ENCODE results near the gene SPATA13.

The SPATA13 gene

DNA sequence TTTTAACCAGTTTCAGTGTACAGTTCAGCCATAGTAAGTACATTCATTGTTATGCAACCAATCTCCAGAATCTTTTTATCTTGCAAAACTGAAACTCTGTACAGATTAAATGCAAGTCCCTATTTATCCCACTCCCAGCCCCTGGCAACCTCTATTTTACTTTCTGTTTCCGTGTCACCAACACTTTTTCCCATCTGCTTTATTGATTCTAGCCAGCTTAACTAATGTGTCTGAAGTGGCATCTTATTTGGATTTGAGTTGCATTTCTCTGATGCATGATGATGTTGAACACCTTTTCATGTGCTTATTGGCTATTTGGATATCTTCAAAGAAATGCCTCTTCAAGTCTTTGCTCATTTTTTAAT, 18.9 kb downstream of the SPATA13 start:
- no peak for TF ChIP-seq TAF1 (IDR thresholded peaks at IDR 0.05; ENCODE audit: borderline replicate concordance, insufficient read depth, low read length)
- TF ChIP-seq, protein P1, sequence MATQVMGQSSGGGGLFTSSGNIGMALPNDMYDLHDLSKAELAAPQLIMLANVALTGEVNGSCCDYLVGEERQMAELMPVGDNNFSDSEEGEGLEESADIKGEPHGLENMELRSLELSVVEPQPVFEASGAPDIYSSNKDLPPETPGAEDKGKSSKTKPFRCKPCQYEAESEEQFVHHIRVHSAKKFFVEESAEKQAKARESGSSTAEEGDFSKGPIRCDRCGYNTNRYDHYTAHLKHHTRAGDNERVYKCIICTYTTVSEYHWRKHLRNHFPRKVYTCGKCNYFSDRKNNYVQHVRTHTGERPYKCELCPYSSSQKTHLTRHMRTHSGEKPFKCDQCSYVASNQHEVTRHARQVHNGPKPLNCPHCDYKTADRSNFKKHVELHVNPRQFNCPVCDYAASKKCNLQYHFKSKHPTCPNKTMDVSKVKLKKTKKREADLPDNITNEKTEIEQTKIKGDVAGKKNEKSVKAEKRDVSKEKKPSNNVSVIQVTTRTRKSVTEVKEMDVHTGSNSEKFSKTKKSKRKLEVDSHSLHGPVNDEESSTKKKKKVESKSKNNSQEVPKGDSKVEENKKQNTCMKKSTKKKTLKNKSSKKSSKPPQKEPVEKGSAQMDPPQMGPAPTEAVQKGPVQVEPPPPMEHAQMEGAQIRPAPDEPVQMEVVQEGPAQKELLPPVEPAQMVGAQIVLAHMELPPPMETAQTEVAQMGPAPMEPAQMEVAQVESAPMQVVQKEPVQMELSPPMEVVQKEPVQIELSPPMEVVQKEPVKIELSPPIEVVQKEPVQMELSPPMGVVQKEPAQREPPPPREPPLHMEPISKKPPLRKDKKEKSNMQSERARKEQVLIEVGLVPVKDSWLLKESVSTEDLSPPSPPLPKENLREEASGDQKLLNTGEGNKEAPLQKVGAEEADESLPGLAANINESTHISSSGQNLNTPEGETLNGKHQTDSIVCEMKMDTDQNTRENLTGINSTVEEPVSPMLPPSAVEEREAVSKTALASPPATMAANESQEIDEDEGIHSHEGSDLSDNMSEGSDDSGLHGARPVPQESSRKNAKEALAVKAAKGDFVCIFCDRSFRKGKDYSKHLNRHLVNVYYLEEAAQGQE (IDR thresholded peaks at IDR 0.05; ENCODE audit: insufficient read depth in 1 of 2, low read depth in 2 of 2, low read length in 2 of 2): no peak
- no peak for TF ChIP-seq FOXP2 (optimal IDR thresholded peaks at IDR 0.05; ENCODE audit: borderline replicate concordance, extremely low read depth, extremely low read length, insufficient read depth)

DNA sequence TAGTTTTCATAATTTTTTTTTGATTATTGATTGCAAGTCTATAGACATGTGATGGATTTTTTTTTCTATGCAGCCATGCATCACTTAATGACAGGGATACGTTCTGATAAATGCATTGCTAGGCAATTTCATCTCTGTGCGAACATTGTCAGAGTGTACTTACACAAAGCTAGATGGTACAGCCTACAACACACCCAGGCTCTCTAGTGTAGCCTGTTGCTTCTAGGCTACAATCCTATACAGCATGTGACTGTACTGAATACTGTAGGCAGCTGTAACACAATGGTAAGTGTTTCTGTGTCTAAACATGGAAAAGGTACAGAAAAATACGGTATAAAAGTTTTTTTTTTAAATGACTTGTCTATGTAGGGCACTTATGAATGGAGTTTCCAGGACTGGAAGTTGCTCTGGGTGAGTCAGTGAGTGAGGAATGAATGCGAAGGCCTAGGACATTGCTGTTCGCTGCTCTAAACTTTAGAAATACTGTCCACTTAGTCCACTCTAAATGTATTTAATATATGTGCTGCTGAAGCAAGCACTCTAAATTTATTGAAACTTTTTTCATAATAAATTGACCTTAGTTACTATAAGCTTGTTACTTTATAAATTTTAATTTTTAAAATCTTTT, 20.3 kb downstream of the SPATA13 start:
- TF ChIP-seq TAF1 (IDR thresholded peaks at IDR 0.05; ENCODE audit: borderline replicate concordance, insufficient read depth, low read length): no peak
- no peak for TF ChIP-seq POLR2AphosphoS5 (IDR thresholded peaks at IDR 0.05; ENCODE audit: low read depth, low read length)
- no peak for TF ChIP-seq FOXP2 (optimal IDR thresholded peaks at IDR 0.05; ENCODE audit: borderline replicate concordance, extremely low read depth, extremely low read length, insufficient read depth)
- TF ChIP-seq SIN3A (IDR thresholded peaks at IDR 0.05; ENCODE audit: borderline replicate concordance, insufficient read depth, low read length): no peak
- TF ChIP-seq, protein P1 (IDR thresholded peaks at IDR 0.05; ENCODE audit: insufficient read depth in 1 of 2, low read depth in 2 of 2, low read length in 2 of 2): no peak

DNA sequence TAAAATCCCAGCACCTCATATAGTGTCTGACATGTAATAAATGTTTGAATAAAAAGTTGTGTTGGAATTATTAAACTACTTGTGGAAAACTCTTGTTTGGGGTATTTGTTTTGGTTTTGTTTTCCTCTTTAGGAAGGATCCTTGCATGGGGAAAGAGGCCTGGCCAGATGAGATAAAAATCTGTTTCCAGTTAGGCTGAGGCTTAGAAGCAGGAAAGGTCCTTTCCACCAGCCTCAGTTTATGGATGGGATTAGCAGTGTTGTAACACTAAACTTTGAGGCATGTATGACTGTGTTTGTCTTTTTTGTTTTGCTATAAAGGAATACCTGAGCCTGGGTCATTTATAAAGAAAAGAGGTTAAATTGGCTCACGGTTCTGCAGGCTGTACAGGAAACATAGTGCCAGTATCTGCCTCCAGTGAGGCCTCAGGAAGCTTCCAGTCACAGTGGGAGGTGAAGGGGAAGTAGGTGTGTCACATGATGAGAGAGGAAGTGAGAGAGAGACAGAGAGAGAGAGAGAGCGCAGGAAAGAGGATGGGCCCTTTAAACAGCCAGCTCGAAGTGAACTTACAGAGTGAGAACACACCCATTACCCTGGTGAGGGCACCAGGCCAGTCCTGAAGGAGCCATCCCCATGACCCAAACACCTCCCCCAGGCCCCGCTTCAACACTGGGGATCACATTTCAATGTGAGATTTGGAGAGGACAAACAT, 21.6 kb downstream of the SPATA13 start:
- no peak for TF ChIP-seq POLR2AphosphoS5 (IDR thresholded peaks at IDR 0.05; ENCODE audit: low read depth, low read length)
- TF ChIP-seq, protein P1 (IDR thresholded peaks at IDR 0.05; ENCODE audit: insufficient read depth in 1 of 2, low read depth in 2 of 2, low read length in 2 of 2): no peak
- TF ChIP-seq SIN3A (IDR thresholded peaks at IDR 0.05; ENCODE audit: borderline replicate concordance, insufficient read depth, low read length): no peak
- no peak for TF ChIP-seq FOXP2 (optimal IDR thresholded peaks at IDR 0.05; ENCODE audit: borderline replicate concordance, extremely low read depth, extremely low read length, insufficient read depth)
- TF ChIP-seq TAF1 (IDR thresholded peaks at IDR 0.05; ENCODE audit: borderline replicate concordance, insufficient read depth, low read length): no peak

DNA sequence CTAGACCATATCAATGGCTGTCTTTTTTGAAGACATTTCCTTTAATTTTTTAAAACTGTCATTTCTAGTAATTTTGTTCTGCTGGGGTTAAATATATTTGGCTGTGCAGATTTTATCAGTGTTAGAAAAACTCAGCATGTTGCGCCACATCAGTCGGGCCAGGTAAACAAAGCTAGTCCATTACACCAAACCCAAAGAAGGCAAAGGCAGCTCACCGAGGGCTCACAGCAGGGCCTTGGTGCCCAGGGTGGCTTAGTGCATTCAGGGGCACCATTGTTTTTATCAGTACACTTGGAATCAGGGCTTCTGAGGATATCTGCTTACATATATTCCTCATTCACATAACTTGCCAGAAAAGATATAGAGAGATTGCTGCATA, 22.2 kb downstream of the SPATA13 start:
- TF ChIP-seq POLR2AphosphoS5 (IDR thresholded peaks at IDR 0.05; ENCODE audit: low read depth, low read length) (no peak), SIN3A (IDR thresholded peaks at IDR 0.05; ENCODE audit: borderline replicate concordance, insufficient read depth, low read length) (no peak), TAF1 (IDR thresholded peaks at IDR 0.05; ENCODE audit: borderline replicate concordance, insufficient read depth, low read length) (no peak), FOXP2 (optimal IDR thresholded peaks at IDR 0.05; ENCODE audit: borderline replicate concordance, extremely low read depth, extremely low read length, insufficient read depth) (no peak)
- TF ChIP-seq, protein P1 (IDR thresholded peaks at IDR 0.05; ENCODE audit: insufficient read depth in 1 of 2, low read depth in 2 of 2, low read length in 2 of 2): no peak

All from PFSK-1 (cell line).